ENCODE results near the gene ATXN1.

ATXN1 gene

DNA sequence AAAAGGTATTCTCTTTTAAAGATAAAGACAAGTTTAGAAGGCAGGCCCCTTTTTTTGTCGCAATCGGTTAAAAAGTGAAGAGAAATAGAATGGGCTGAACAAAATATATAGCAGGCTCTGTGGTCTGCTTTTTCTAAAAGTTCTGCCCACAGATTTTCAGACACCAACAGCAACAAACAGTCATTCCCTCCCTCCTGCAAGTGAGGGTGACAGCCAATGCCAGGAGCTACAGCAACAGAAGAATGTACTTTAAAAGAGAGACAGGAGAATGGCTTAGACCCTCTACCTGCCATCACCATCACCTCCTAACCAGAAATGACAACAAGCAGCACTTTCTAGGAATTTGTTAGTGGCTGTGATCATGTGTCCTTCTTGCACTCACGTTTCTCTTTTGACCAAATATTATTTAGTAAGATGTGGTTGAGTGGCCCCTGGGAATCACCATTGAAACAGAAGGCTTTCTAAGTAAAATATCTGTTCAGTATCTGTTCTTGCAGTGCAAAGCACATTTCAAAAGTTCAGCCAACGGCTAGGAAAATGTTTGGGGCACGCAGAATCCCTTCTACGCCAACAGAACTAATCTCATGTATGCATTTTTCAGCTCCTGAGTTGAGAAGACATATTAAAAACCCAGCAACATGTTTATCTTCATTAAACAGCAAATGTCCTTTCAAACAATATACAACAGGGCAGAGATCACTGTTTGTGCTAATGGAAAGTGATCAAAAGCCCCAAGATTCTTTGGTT is 248.5 kb downstream of the ATXN1 start:
- no peaks in the 10 kb centered on the region for H3K27me3 ChIP-seq (replicated peaks; ENCODE audit: control insufficient read depth, insufficient read depth, low read length)
- TF ChIP-seq, protein P1, sequence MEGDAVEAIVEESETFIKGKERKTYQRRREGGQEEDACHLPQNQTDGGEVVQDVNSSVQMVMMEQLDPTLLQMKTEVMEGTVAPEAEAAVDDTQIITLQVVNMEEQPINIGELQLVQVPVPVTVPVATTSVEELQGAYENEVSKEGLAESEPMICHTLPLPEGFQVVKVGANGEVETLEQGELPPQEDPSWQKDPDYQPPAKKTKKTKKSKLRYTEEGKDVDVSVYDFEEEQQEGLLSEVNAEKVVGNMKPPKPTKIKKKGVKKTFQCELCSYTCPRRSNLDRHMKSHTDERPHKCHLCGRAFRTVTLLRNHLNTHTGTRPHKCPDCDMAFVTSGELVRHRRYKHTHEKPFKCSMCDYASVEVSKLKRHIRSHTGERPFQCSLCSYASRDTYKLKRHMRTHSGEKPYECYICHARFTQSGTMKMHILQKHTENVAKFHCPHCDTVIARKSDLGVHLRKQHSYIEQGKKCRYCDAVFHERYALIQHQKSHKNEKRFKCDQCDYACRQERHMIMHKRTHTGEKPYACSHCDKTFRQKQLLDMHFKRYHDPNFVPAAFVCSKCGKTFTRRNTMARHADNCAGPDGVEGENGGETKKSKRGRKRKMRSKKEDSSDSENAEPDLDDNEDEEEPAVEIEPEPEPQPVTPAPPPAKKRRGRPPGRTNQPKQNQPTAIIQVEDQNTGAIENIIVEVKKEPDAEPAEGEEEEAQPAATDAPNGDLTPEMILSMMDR (IDR thresholded peaks at IDR 0.05; ENCODE audit: insufficient read depth, low read length, poor library complexity, severe bottlenecking): no peak
- no peaks in the 10 kb centered on the region for H3K36me3 ChIP-seq (ENCODE audit: control insufficient read depth, insufficient read depth, low read length)
- H3K4me3 ChIP-seq (replicated peaks; ENCODE audit: low read depth, low read length): no peak overlapping the region
- no peak for DNase-seq (ENCODE audit: extremely low read depth, insufficient read length)

DNA sequence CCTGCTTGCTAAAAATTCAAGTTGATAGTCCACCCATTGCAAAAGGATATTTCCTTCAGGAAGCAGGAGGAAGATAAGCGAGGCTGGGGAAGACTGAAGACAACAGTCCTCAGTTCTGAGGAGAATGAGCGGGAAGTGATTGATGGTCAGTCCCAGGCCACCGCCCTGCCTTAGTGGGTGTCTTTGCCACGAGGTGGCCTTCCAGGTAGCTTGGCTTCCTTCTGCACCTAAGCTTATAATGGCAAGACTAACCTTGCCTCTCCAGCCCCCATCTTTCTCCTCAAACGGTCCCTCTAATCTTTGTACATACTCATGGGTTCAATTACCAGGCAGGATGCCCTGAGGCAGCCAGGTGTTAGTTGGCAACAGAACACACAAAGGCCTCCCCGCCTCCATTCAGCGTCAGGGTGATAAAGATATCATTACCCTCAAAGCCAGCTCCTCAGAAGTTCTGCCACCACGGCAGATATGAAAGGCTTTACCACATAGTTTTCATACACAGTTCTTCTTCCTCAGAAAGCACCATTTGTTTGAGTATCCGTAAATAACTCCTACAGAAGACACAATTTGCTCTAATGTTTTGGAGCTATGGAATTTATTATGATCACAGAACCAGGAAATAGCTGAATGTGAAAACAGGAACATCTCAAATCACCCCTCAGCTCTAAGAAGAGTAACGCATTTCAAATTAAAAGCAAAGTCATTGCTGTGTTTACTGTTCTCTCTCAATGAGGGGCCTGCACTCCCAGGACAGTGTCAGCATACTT is 249.4 kb downstream of the ATXN1 start:
- H3K36me3 ChIP-seq (ENCODE audit: control insufficient read depth, insufficient read depth, low read length): no peaks in the 10 kb centered on the region
- no peaks in the 10 kb centered on the region for H3K27me3 ChIP-seq (replicated peaks; ENCODE audit: control insufficient read depth, insufficient read depth, low read length)
- DNase-seq (ENCODE audit: extremely low read depth, insufficient read length): peak; percentile 41
- TF ChIP-seq, protein P1 (IDR thresholded peaks at IDR 0.05; ENCODE audit: insufficient read depth, low read length, poor library complexity, severe bottlenecking): no peak
- H3K4me3 ChIP-seq (replicated peaks; ENCODE audit: low read depth, low read length): no peak overlapping the region

DNA sequence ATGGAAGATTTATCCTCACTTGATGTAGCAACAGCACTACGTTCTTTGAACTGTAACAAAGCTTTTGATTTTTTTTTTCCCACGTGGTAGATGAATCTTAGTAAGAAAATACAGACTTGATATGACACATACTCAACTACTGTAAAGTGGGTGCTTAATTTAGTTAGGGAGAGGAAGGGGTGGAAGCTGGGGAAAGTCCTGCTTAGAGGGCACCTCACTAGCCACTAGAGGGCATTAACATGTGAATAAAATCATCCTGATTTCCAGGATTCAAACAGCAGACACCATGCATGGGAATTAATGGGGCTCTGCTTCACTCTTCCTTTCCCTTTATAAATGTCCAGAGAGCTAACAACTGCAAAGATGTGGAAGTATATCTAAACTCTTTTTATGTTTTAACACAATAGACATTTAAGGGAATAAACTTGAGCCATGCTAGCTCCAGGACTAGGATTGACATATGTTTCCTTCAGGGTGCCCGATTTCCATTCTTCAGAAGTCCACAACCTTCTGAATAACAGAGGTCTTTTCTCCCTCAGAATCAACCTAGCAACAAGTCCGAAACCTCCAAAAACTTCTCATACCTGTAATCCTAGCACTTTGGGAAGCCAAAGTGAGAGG is 250.1 kb downstream of the ATXN1 start:
- no peaks in the 10 kb centered on the region for H3K36me3 ChIP-seq (ENCODE audit: control insufficient read depth, insufficient read depth, low read length)
- H3K4me3 ChIP-seq (replicated peaks; ENCODE audit: low read depth, low read length): no peak overlapping the region
- TF ChIP-seq, protein P1 (IDR thresholded peaks at IDR 0.05; ENCODE audit: insufficient read depth, low read length, poor library complexity, severe bottlenecking): peak; percentile 64
- no peaks in the 10 kb centered on the region for H3K27me3 ChIP-seq (replicated peaks; ENCODE audit: control insufficient read depth, insufficient read depth, low read length)
- DNase-seq (ENCODE audit: extremely low read depth, insufficient read length): no peak

DNA sequence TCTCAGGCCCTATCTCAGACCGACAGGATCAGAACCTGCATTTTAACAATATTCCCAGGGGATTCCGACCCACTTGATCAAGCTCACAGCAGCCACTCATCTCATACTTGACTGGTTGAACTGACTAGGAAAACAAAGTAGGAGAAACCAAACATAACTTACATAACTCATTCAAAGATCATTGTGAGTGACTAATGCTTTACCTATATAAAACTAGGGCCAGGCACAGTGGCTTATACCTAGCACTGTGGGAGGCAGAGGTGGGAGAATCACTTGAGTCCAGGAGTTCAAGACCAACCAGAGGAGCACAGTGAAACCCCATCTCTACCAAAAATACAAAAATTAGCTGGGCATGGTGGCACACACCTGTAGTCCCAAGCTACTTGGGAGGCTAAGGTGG is 251.0 kb downstream of the ATXN1 start:
- TF ChIP-seq, protein P1 (IDR thresholded peaks at IDR 0.05; ENCODE audit: insufficient read depth, low read length, poor library complexity, severe bottlenecking): no peak
- Histone ChIP-seq H3K36me3 (ENCODE audit: control insufficient read depth, insufficient read depth, low read length) (no peaks in the 10 kb centered on the region), H3K27me3 (replicated peaks; ENCODE audit: control insufficient read depth, insufficient read depth, low read length) (no peaks in the 10 kb centered on the region), H3K4me3 (replicated peaks; ENCODE audit: low read depth, low read length) (no peak overlapping the region)
- no peak for DNase-seq (ENCODE audit: extremely low read depth, insufficient read length)

DNA sequence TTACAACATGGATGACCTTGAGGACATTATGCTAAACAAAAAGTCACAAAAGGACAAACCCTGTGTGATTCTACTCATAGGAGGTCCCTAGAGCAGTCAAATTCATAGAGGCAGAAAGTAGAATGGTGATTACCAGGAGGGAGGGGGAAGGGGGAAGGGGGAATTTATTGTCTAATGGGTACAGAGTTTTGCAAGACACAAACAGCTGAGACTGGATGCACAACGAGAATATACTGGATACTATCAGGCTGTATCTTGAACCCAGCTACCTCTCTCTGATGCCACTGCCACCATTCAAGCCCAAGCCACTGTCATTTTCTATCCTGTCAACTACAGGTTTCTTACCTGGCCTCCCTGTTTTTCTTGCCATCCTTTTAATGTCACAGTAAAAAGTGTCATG is 252.3 kb downstream of the ATXN1 start:
- TF ChIP-seq, protein P1 (IDR thresholded peaks at IDR 0.05; ENCODE audit: insufficient read depth, low read length, poor library complexity, severe bottlenecking): no peak
- no peaks in the 10 kb centered on the region for H3K27me3 ChIP-seq (replicated peaks; ENCODE audit: control insufficient read depth, insufficient read depth, low read length)
- no peak overlapping the region for H3K4me3 ChIP-seq (replicated peaks; ENCODE audit: low read depth, low read length)
- no peak for DNase-seq (ENCODE audit: extremely low read depth, insufficient read length)
- H3K36me3 ChIP-seq (ENCODE audit: control insufficient read depth, insufficient read depth, low read length): no peaks in the 10 kb centered on the region
